Body of pancreas (tissue), 4 donors: ENCODE results near the gene RPS3A.

ENCODE experiments used
- CTCF ChIP-seq, 7 experiments: fragments of 450-650 bp in 4 of 7; fragments of 200-600 bp in 3 of 7; sonication (generic) in 3 of 7; IDR thresholded peaks; one replicate each; pipeline ENCODE4 v1.5.1; 2016 to 2019; ENCODE audit warnings: antibody characterized with exemption in 7 of 7
- POLR2A ChIP-seq, 3 donors: fragments of 450-650 bp; IDR thresholded peaks; one replicate each; pipeline ENCODE4 v1.6.1; 2016; ENCODE audit warnings: antibody characterized with exemption in 3 of 3, mild to moderate bottlenecking in 2 of 3

DNA sequence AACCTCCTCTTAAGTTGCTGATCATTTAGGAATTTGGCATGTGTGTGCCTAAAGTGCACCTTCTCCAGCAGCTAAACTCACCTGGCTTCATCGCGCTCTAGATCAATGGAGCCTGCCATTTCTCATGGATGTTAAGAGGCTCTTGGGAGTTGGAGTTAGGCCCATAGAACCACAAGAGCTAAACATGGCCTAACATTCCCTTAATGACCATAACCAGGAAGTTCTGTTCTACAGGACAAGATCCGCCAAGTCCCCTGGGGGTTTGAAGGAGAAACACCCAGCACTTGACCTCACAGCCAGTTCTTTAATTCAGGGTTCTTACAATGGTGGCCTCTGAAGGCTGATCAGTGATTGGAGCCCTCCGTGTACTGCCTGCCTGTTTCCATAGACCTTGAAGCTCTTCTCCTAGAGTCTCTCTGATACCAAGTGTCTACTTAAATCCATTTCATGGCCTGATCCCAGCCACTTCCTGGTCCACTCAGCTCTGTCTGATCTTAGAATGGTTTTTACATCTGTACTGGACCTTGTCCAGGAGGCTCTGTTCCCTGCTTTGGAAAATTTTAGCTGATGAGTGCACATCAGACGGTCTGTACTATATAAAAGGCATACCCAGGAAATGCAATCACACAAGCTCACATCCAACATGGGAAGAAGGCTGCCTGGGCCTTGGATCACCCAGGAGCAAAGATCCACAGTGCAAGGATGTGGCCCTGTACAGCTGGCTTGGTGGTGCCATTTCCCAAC, 45.1 kb downstream of the RPS3A start:
- no peak for TF ChIP-seq POLR2A (IDR thresholded peaks at IDR 0.05)
- no peak for TF ChIP-seq CTCF (IDR thresholded peaks at IDR 0.05)
